Loucy (cell line): Measurements from ENCODE around the gene OGG1.

Experiments used
- EZH2phosphoT487 ChIP-seq: fragments of 200-600 bp; IDR thresholded peaks from 2 replicates; pipeline ENCODE4 v1.6.1; 2018; ENCODE audit warnings: antibody characterized with exemption, mild to moderate bottlenecking, moderate library complexity, borderline replicate concordance
- TF ChIP-seq, protein P1 (sequence below): fragments of 200-600 bp; sonication (generic); conservative IDR thresholded peaks from 2 replicates; pipeline ENCODE4 v1.5.1; 2014; ENCODE audit warnings: mild to moderate bottlenecking, antibody characterized with exemption, low read length

DNA sequence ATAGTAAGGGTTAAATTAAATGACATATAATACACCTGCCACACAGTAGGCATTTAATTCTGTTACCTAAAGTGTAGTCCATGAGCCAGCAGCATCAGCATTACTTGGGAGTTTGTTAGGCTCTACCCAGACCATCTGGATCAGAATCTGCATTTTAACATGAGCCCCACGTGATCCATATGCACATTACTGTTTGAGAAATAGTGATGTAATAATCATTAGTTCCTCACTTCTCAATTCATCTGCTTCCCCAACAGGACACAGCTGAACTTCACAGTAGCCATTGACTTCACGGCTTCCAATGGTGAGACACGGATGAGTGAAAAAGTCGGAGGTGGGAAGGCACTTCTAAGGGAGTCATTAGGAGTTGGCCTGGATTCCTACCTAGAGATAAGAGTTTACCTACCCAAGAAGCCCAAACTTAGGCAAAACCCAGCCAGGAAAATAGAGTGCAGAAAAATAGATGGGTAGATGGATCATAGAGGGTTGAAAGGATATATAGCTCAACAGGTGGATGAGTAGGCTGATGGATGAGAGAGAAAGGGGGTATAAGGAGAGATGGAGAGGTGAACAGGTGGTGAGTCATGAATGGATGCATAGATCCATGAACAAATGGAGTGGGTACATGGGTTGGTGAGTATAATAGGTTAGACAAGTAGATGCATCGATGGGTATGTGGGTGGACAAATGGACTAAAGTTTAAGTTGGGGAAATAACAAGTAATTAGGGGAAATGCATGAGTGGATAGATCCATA, 32.8 kb upstream of the OGG1 start:
- TF ChIP-seq, protein P1, sequence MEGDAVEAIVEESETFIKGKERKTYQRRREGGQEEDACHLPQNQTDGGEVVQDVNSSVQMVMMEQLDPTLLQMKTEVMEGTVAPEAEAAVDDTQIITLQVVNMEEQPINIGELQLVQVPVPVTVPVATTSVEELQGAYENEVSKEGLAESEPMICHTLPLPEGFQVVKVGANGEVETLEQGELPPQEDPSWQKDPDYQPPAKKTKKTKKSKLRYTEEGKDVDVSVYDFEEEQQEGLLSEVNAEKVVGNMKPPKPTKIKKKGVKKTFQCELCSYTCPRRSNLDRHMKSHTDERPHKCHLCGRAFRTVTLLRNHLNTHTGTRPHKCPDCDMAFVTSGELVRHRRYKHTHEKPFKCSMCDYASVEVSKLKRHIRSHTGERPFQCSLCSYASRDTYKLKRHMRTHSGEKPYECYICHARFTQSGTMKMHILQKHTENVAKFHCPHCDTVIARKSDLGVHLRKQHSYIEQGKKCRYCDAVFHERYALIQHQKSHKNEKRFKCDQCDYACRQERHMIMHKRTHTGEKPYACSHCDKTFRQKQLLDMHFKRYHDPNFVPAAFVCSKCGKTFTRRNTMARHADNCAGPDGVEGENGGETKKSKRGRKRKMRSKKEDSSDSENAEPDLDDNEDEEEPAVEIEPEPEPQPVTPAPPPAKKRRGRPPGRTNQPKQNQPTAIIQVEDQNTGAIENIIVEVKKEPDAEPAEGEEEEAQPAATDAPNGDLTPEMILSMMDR: no peak
- TF ChIP-seq EZH2phosphoT487: no peak
